Measurements from ENCODE around the gene WTIP. TPM values are rescaled to one million over a fixed set of nuclear protein-coding genes. Genes with fewer than 3 reads are reported as not detected.
"Not testable (repeated sequence)": the region's sequence is repeated elsewhere in the genome, so short reads cannot be mapped to it uniquely, and the experiment has no call there.

Gene WTIP
- polyA plus RNA-seq, 10 donors, result 14.4 to 28.1 (median 18.9) TPM

DNA sequence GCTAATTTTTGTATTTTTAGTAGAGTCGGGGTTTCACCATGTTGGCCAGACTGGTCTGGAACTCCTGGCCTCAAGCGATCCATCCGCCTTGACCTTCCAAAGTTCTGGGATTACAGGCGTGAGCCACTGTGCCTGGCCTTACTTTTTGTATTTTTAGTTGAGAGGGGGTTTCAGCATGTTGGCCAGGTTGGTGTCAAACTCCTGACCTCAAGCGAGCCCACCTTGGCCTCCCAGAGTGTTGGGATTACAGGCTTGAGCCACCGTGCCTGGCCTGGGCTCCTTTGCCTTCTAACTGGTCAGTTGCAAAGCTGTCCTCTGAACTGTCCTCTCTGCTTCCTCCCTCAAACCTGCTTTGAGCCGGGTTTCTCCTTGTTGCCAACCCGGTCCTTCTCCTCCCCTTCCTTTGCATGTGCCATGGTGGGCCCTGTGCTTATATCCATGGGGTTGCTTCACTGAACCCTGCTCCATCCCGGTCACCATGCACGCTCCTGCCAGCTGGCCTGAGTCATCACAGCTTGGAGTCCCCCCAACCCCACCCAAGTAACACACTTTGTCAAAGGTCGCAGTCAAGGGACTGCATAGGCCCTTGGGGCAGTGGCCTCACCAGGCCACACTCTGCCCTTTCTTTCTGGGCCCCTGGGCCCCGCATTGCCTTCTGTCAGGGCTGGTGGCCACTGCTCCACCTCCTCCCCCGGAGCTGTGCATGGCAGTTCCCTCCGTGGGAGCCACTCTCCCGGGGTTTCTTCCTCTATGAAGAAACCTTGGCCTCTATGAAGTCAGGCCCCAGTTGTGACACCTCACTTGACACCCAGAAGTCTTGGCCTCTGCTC lies 21.2 kb downstream of the WTIP start:
- DNase-seq, result no peak

DNA sequence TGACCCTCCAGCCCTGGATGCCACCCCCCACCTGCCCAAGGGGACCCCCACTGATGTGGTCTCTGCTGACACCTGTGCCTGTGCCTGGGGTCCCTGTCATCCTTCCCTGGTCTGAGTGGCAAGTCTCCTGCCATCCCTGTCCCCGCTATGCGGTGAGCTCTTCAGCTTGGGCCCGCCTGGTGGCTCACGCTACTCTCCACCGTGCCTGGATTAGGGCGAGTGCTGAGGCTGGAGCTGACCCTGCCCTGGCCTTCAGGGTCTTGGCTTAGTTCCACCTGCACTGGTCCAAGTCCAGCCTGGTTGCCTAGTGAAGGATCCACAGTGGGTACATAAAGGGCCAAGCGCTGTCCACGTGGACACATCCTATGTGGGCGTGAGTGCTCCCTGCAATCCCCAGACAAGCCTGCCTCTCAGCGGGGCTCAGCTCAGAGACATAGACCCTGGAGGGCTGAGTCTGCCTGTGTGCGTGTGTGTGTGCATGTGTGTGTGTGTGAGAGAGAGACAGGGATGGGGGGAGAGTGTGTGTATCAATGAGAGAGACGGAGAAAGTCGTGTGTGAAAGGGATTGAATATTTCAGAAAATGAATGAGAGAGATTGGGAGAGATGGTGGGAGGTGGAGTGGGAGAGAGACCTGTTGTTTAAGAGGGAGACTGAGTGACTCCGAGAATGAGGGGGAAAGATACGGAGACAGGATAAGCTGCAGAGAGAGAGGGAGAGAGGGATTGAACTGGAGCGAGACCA lies 22.1 kb downstream of the WTIP start:
- no peak for DNase-seq

DNA sequence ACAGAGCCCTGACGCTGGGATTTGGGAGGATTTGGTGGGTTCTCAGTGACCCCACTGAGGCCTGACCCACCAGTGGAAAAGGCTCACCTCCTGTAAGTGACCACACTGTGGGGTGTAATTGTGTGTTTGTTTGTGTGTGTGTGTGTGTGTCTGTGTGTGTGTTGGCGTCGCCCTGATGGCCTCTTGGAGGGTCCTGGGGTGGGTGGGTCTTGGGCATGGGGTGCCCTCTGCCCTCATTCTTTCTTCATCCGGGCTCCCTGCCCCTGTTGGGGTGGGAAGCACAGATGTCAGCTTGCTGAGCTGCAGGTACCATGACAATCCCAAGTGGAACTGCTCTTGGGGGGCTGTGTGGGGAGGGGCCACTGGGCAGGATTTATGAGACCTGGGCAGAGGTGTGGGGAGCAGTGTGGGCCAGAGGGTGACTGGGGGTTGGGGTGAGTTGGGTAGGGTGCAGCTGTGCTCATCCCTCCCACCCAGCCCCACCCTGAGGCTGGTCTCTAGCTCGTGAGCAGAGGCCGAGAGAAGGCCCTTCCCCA lies 22.8 kb downstream of the WTIP start:
- no peak for DNase-seq

GRCh38 chr19:34504809-34505291 lies 23.3 kb downstream of the WTIP start:
- DNase-seq, result no peak

GRCh38 chr19:34505321-34506025 lies 23.9 kb downstream of the WTIP start:
- DNase-seq, result no peak

DNA sequence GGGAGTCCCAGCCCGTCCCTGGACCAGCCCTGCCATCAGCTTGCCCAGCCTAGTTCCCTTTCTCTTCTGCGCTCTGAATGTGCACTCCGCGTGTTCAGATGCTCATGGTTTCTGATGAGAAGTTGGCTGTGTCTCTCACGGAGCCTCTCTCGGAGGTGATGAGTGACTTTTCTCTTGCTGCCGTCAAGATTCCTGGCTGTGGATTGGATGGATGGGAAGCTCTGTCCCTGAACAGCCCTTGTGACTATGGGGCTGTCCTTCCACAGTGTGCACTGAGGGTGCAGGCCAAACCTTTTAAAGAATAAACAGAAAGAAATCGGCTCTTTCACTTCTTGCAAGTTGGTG lies 24.4 kb downstream of the WTIP start:
- DNase-seq, result no peak

- no peak for DNase-seq
Observed at GRCh38 chr19:34507414-34508067, 26.0 kb downstream of the WTIP start.

GRCh38 chr19:34508540-34508939 lies 27.0 kb downstream of the WTIP start:
- no peak for DNase-seq

- DNase-seq, result not testable (repeated sequence)
Observed at GRCh38 chr19:34510904-34511303, 29.3 kb downstream of the WTIP start.

DNA sequence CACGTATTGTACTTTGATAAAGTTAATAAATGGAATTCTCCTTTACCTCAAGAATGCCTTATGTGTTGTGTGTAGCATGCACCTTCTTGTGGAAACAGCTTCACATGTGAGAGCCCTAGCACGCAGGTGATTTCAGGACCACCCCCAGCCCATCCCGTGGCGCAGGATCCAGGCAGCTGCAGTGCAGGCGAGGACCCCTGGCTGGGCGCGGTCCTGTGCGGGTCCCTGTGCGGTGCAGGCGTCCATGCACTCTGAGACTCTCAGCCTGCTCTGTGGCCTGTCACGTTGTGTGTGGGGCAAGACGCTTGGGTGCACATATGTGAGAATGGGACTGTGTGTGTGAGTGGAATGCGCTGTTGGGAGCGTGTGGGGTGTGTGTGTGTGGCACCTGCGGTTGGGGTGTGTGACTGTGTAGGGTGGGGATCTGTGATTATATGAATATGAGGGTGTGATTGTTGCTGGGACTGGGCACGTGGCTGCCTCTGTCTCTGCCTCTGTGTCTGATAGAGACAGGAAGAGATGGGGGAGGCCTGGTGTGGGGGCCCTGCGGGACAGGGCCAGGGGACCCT lies 30.8 kb downstream of the WTIP start:
- DNase-seq, result no peak

DNA sequence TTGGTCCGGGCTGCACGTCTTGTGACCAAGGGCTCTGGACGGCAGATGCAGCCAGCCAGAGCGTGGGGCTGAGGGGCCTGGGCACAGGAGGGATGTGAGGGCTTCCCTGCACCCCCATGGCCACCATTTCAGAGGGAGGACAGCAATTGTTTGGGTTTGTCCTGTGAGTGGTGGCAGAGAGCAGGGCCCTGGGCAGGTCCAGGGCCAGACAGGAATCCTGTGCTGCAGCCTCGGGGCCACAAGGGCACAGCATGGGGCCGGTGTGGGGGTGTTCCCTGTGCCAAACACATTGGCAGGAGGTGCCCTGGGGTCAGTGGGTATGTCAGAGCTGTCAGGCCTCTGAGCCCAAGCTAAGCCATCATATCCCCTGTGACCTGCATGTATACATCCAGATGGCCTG lies 32.2 kb downstream of the WTIP start:
- DNase-seq, result no peak

GRCh38 chr19:34519602-34520001 lies 38.0 kb downstream of the WTIP start:
- no peak for DNase-seq

GRCh38 chr19:34523408-34523807 lies 41.9 kb downstream of the WTIP start:
- DNase-seq, result no peak

DNA sequence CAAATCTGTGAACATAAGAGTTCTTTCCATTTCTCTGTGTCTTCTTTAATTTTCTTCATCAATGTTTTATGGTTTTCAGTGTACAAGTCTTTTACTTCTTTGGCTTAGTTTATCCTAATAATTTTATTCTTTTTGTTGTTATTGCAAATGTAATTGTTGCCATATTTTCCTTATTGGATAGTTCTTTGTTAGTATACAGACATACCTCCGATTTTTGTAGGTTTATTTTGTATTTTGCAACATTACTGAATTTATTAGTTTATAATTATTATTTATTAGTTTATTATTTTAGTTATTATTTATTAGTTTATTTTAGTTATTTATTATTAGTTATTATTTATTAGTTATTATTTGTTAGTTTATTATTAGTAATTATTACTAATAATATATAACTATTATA lies 43.4 kb downstream of the WTIP start:
- DNase-seq, result no peak

- DNase-seq, result no peak
Observed at GRCh38 chr19:34534206-34534605, 52.6 kb downstream of the WTIP start.

GRCh38 chr19:34539396-34539795 lies 57.8 kb downstream of the WTIP start:
- no peak for DNase-seq

- no peak for DNase-seq
Observed at GRCh38 chr19:34540811-34541557, 59.4 kb downstream of the WTIP start.

GRCh38 chr19:34549833-34550232 lies 68.3 kb downstream of the WTIP start:
- no peak for DNase-seq

GRCh38 chr19:34555447-34555846 lies 73.9 kb downstream of the WTIP start:
- no peak for DNase-seq

DNA sequence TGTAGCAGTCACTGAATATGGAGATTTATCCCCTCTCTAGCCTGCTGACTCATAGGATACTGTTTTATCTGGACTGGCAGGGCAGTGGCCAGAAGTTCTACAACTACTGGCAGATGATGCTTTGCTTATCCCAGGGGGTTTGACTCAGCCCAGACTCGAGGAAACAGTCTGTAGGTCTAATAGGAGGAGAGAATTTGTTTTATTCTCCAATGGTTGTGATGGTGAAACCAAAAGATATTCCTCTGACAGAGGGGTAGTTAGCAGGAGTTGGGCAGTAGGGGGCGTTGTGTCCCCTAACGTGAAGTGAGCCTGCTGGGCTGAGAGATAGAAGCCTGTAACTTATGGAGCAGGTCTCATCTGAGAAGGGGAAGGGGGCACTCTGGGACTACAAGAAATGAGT lies 74.9 kb downstream of the WTIP start:
- peak in 1 of 3 donors; percentile 6 for DNase-seq

- DNase-seq, result no peak
Observed at GRCh38 chr19:34559045-34559444, 77.5 kb downstream of the WTIP start.
